ENCODE data around the gene HSPA1A.

Gene HSPA1A

DNA sequence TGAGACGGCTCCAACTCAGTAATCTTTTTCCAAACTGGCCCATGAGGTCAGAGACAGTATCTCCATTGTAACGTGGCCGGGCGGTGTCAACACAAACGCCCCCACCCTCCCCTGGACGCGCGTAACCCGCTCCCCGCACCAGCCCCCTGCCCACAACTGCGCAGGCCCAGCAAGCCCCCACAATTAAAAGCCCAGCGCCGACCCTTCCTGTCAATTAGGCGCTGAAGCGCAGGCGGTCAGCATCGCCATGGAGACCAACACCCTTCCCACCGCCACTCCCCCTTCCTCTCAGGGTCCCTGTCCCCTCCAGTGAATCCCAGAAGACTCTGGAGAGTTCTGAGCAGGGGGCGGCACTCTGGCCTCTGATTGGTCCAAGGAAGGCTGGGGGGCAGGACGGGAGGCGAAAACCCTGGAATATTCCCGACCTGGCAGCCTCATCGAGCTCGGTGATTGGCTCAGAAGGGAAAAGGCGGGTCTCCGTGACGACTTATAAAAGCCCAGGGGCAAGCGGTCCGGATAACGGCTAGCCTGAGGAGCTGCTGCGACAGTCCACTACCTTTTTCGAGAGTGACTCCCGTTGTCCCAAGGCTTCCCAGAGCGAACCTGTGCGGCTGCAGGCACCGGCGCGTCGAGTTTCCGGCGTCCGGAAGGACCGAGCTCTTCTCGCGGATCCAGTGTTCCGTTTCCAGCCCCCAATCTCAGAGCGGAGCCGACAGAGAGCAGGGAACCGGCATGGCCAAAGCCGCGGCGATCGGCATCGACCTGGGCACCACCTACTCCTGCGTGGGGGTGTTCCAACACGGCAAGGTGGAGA is at the start of gene HSPA1A, which contains the start of gene HSPA1L:
TSS of gene HSPA1A (plus strand) at position 519 of the 814 bp plus-strand sequence. CDS start at position 733, 214 bp downstream.
TSS of gene HSPA1L (minus strand) at position 259 of the 814 bp plus-strand sequence. CDS start 3,311 bp downstream, outside the sequence.
- TF ChIP-seq, protein P1, sequence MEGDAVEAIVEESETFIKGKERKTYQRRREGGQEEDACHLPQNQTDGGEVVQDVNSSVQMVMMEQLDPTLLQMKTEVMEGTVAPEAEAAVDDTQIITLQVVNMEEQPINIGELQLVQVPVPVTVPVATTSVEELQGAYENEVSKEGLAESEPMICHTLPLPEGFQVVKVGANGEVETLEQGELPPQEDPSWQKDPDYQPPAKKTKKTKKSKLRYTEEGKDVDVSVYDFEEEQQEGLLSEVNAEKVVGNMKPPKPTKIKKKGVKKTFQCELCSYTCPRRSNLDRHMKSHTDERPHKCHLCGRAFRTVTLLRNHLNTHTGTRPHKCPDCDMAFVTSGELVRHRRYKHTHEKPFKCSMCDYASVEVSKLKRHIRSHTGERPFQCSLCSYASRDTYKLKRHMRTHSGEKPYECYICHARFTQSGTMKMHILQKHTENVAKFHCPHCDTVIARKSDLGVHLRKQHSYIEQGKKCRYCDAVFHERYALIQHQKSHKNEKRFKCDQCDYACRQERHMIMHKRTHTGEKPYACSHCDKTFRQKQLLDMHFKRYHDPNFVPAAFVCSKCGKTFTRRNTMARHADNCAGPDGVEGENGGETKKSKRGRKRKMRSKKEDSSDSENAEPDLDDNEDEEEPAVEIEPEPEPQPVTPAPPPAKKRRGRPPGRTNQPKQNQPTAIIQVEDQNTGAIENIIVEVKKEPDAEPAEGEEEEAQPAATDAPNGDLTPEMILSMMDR (IDR thresholded peaks at IDR 0.05; ENCODE audit: low read depth, low read length) = no peak
- peak; percentile 91 for DNase-seq (ENCODE audit: extremely low read depth, low read depth)

DNA sequence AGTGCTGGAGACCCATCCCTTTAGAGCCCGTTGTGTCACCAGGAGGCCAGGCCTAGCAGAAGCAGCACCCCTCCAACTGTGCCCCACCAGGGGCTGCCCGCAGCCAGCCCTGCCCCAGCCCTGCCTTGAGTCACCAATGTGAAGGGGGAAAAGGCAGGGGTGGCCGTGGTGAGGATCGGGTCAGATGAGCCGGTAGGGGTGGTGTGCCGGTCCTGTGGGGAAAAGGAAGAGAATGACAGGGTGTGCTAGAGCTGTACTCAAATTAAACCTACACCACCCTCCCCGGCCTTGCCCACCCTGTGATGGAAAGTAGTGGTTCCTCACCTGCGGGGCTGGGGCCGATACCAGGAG is 49.8 kb upstream of the HSPA1A start:
- TF ChIP-seq, protein P1 (IDR thresholded peaks at IDR 0.05; ENCODE audit: low read depth, low read length) = no peak
- DNase-seq (ENCODE audit: extremely low read depth, low read depth) = no peak

DNA sequence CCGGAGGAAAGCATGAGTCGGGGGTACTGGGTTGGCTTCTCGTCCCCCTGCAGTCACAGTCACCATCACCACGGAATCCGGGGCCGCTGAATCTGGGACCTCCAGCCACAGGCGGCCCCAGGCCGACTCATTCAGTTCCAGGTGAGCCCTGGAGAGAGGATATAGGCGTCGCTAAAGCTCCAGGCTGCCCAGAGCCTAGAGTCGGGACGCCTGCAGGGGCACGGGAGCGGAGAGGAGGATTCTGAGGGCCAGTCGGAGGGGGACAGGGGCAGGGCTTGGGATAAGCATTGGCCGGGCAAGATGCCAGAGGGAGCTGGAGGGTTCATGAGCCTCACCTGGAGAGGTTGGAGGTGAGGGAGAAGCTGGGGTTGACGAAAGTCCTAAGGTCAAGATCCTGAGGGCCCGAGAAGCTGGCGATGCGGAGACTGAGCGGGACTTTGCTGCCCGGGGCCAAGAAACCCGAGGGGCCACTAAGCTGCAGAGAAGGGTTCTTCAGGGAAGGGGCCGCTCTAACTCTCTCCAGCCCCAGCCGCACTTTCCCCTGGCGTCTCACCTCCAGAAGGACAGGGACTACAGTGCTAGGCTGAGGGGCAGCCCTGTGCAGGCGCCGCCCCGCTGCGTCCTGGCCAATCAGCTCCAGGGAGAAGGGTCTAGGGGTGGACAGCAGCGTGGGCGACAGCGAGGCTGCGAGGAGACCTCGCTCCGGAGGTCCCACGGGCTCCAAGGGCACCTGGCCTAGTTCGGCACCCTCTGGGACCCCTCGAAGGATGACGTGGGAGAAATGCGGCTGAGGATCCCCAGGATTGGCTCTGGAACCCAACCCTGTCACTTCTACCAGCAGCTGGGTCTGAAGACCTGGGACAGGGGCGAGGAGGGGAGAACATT is 49.2 kb upstream of the HSPA1A start:
- no peak for DNase-seq (ENCODE audit: extremely low read depth, low read depth)
- TF ChIP-seq, protein P1 (IDR thresholded peaks at IDR 0.05; ENCODE audit: low read depth, low read length) = no peak

DNA sequence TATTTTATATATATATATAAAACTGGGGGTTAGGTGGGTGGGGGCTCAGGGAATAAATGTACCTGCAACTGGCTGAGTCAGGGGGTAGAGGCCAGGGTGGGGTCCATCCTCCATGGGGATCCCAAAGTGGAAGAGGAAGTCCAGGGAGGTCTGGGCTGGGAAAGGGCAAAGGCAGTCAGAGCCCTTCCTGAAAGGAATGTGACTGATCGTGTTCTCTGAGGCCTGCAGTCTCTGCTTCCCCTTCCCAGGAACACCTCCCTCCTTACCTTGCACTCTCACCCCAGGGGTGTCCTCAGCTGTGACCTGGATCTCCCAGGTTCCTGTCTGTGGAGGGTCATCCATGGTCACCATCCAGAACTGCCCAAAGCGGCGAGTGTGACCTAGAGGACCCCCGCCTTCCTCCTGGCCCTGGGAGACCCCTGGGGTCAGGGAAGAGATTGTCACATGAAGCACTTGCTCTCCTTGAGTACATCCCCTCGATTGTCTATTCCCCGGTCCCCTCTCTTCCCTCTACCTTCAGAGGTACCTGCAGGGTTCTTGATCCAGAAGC is 48.2 kb upstream of the HSPA1A start:
- DNase-seq (ENCODE audit: extremely low read depth, low read depth) = no peak

DNA sequence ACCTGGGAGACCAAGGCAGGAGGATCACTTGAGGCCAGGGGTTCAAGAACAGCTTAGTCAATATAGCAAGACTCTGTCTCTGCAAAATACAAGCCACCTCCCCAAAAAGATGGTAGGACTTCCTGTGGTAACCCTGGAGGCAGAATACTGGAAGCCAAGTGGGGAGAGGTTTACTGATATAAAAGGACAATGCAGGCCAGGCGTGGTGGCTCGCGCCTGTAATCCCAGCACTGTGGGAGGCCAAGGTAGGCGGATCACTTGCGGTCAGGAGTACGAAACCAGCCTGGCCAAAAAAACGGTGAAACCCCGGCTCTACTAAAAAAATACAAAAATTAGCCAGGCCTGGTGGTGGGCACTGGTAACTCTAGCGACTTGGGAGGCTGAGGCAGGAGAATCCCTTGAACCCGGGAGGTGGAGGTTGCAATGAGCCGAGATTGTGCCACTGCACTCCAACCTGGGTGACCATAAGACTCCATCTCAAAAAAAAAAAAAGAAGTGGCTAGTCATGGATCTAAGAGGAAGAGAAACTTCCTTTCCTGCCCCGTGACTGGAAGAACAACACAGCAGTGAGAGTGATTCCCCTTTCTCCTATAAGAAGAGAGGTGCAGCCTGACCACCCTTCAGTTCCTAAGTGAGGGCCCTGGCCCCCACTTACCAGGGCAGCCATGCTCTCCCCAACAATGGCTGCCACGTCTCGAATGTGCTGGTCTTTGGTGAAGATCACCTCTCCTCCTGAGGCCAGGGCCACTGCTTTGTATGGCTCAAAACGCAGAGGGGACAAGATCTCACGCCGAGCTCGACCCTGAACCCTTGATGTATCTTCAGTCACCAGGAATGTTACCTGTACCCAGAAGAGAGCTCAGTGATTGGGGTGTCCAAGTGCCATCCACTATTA is 46.7 kb upstream of the HSPA1A start:
- no peak for DNase-seq (ENCODE audit: extremely low read depth, low read depth)
- TF ChIP-seq, protein P1 (IDR thresholded peaks at IDR 0.05; ENCODE audit: low read depth, low read length) = no peak

More for the DNA sequence above, 48.2 kb upstream of the HSPA1A start:
- TF ChIP-seq, protein P1 (IDR thresholded peaks at IDR 0.05; ENCODE audit: low read depth, low read length) = no peak

DNA sequence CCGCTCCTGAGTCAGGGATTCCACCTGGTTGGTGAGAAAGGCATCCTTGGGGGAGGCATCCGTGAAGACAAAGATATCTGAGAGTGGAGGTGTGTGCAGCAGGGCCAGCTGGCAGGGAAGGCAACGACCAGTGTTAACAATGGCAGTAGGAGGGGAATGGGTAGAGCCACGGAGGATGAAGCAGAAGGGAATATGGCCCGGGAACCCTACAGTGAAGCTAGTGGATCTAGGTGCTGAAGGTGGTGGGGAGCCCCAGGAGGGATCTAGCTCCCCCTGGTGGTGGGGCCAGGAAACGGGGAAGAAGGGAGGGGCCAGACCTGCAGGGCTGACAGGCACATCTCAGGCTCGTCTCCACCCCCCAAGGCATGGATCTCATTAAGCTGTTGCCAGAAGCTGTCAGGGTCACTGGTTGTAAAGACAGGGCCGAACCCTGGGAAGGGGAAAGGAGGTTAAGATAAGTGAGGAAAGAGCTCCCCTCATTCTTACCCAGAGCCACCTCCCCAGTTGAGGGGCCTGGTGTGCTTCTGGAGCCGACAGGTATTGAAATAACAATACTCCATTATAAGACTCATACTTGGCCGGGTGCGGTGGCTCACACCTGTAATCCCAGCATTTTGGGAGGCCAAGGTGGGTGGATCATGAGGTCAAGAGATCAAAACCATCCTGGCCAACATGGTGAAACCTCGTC is 45.5 kb upstream of the HSPA1A start:
- TF ChIP-seq, protein P1 (IDR thresholded peaks at IDR 0.05; ENCODE audit: low read depth, low read length) = peak; percentile 68
- DNase-seq (ENCODE audit: extremely low read depth, low read depth) = no peak

All from AG09319 (cell line).